OCI-LY7 (cell line): Measurements from ENCODE around the gene XKR7.

Source experiments
- CTCF ChIP-seq: fragments of 200-600 bp; sonication (generic); conservative IDR thresholded peaks from 2 replicates; pipeline ENCODE4 v1.5.1; 2014; ENCODE audit warnings: mild to moderate bottlenecking, antibody characterized with exemption, low read length, moderate library complexity, mixed read lengths
- EZH2phosphoT487 ChIP-seq: fragments of 200-600 bp; sonication (generic); IDR thresholded peaks from 2 replicates; pipeline ENCODE4 v1.6.1; 2018; ENCODE audit warnings: low read depth, borderline replicate concordance, mild to moderate bottlenecking, mixed run types, antibody characterized with exemption, low read length, moderate library complexity, mixed read lengths

DNA sequence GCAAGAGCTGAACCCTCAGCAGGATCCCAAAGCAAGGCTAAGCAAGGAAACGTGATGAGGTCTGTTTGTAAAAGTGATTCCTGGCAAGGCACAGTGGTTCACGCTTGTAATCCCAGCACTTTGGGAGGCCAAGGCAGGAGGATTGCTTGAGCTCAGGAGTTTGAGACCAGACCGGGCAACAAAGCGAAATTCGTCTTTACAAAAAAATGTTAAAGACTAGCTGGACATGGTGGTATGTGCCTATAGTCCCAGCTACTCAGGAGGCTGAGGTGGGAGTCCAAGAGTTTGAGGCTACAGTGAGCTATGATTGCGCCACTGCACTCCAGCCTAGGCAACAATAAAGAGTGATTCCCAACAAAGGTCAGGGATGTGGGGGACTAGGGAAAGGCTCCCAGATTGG lies 4.1 kb upstream of the XKR7 start:
- TF ChIP-seq CTCF (no peak), EZH2phosphoT487 (no peak)
